HG03280 (cell line): Measurements from ENCODE around the gene FNDC3B.

Experiments used
- ATAC-seq: cut with Tn5 transposase; IDR thresholded peaks from one replicate; pipeline ENCODE4 v1.9.1; 2021; ENCODE audit warnings: mild to moderate bottlenecking, moderate library complexity; ENCODE audit not compliant: unreplicated experiment

FNDC3B gene

GRCh38 chr3:172147113-172147818 is 107.9 kb downstream of the FNDC3B start:
- no peak for ATAC-seq

GRCh38 chr3:172148241-172148640 is 108.9 kb downstream of the FNDC3B start:
- ATAC-seq = no peak

- no peak for ATAC-seq
These were observed 109.6 kb downstream of the FNDC3B start for GRCh38 chr3:172148702-172149565.

- ATAC-seq = no peak
These were observed 110.9 kb downstream of the FNDC3B start for GRCh38 chr3:172150268-172150667.

- ATAC-seq = no peak
These were observed 111.7 kb downstream of the FNDC3B start for GRCh38 chr3:172150913-172151650.

GRCh38 chr3:172151651-172152649 is 112.6 kb downstream of the FNDC3B start:
- ATAC-seq = no peak

- no peak for ATAC-seq
These were observed 113.5 kb downstream of the FNDC3B start for GRCh38 chr3:172152874-172153273.

- no peak for ATAC-seq
These were observed 114.0 kb downstream of the FNDC3B start for GRCh38 chr3:172153335-172153861.

GRCh38 chr3:172154768-172155664 is 115.6 kb downstream of the FNDC3B start:
- ATAC-seq = peak; percentile 67

- ATAC-seq = no peak
These were observed 116.7 kb downstream of the FNDC3B start for GRCh38 chr3:172155897-172156585.

- no peak for ATAC-seq
These were observed 117.2 kb downstream of the FNDC3B start for GRCh38 chr3:172156586-172156955.

GRCh38 chr3:172157564-172158258 is 118.3 kb downstream of the FNDC3B start:
- ATAC-seq = no peak

GRCh38 chr3:172158741-172159140 is 119.4 kb downstream of the FNDC3B start:
- ATAC-seq = no peak

- ATAC-seq = no peak
These were observed 120.0 kb downstream of the FNDC3B start for GRCh38 chr3:172159376-172159775.

- no peak for ATAC-seq
These were observed 120.7 kb downstream of the FNDC3B start for GRCh38 chr3:172159962-172160538.

- no peak for ATAC-seq
These were observed 121.9 kb downstream of the FNDC3B start for GRCh38 chr3:172161133-172161789.

GRCh38 chr3:172161959-172162358 is 122.6 kb downstream of the FNDC3B start:
- ATAC-seq = no peak
